HepG2 (cell line): Measurements from ENCODE around the gene ZCCHC3. TPM values are rescaled to one million over a fixed set of nuclear protein-coding genes. Genes with fewer than 3 reads are reported as not detected.

ENCODE experiments used
- ARHGAP35 ChIP-seq: sonication (generic); formaldehyde crosslinking; IDR thresholded peaks from 2 replicates; pipeline ENCODE4 v1.9.0; 2022; ENCODE audit warnings: mild to moderate bottlenecking, inconsistent platforms, moderate library complexity, missing genetic modification reagents, borderline replicate concordance
- CREM ChIP-seq, 2 experiments: sonication (generic) in 1 of 2; formaldehyde crosslinking in 1 of 2; IDR thresholded peaks; 2 replicates each; pipeline versions ENCODE4 v1.4.0 to v1.6.1; 2016 to 2020; ENCODE audit warnings: antibody characterized with exemption in 1 of 2, mild to moderate bottlenecking in 1 of 2, missing genetic modification reagents in 1 of 2
- GATAD2A ChIP-seq: IDR thresholded peaks from 2 replicates; pipeline ENCODE4 v1.6.1; 2016
- HHEX ChIP-seq: IDR thresholded peaks from 2 replicates; pipeline ENCODE4 v1.6.1; 2016; ENCODE audit warnings: control low read depth
- HNRNPH1 ChIP-seq: fragments of 200-400 bp; formaldehyde crosslinking; optimal IDR thresholded peaks from 2 replicates; pipeline ENCODE3; 2017; ENCODE audit warnings: mild to moderate bottlenecking, low read depth, low read length
- NKX3-1 ChIP-seq: sonication (generic); formaldehyde crosslinking; IDR thresholded peaks from 2 replicates; pipeline ENCODE4 v1.5.0; 2020; ENCODE audit warnings: missing genetic modification reagents
- NONO ChIP-seq, 2 experiments: fragments of 450-650 bp in 1 of 2; sonication (generic) in 1 of 2; formaldehyde crosslinking in 1 of 2; IDR thresholded peaks in 1 of 2; conservative IDR thresholded peaks in 1 of 2; 2 replicates each; pipeline versions ENCODE4 v1.6.1 to v1.8.0; 2017 to 2022; ENCODE audit warnings: mild to moderate bottlenecking in 1 of 2, missing genetic modification reagents in 1 of 2, moderate library complexity in 1 of 2
- POLR2A ChIP-seq, 2 experiments: IDR thresholded peaks; 2 replicates each; pipeline ENCODE4 v1.6.1; 2011; ENCODE audit warnings: low read depth in 2 of 2, low read length in 2 of 2, mild to moderate bottlenecking in 1 of 2, moderate library complexity in 1 of 2; ENCODE audit not compliant: insufficient read depth in 1 of 2
- SRSF4 ChIP-seq: fragments of 200-400 bp; formaldehyde crosslinking; IDR thresholded peaks from one replicate; pipeline ENCODE4 v1.6.1; 2018; ENCODE audit warnings: mild to moderate bottlenecking, low read depth, low read length, moderate library complexity; ENCODE audit not compliant: poor library complexity, severe bottlenecking
- ZBTB44 ChIP-seq: sonication (generic); formaldehyde crosslinking; IDR thresholded peaks from 2 replicates; pipeline ENCODE4 v1.4.0; 2020; ENCODE audit warnings: missing genetic modification reagents
- ZNF33B ChIP-seq: sonication (generic); formaldehyde crosslinking; IDR thresholded peaks from 2 replicates; pipeline ENCODE4 v1.5.1; 2020; ENCODE audit warnings: mild to moderate bottlenecking, missing genetic modification reagents
- ZNF569 ChIP-seq: sonication (generic); formaldehyde crosslinking; IDR thresholded peaks from 2 replicates; pipeline ENCODE4 v1.5.0; 2020; ENCODE audit warnings: mild to moderate bottlenecking, missing genetic modification reagents, moderate library complexity, borderline replicate concordance
- ZNF589 ChIP-seq: sonication (generic); formaldehyde crosslinking; conservative IDR thresholded peaks from 2 replicates; pipeline ENCODE4 v1.8.0; 2022; ENCODE audit warnings: mild to moderate bottlenecking, moderate library complexity, missing genetic modification reagents
- ZNF609 ChIP-seq: sonication (generic); formaldehyde crosslinking; IDR thresholded peaks from 2 replicates; pipeline ENCODE4 v1.4.0; 2020; ENCODE audit warnings: mild to moderate bottlenecking, missing genetic modification reagents, borderline replicate concordance
- ZNF652 ChIP-seq: IDR thresholded peaks from 2 replicates; pipeline ENCODE4 v1.6.1; 2016; ENCODE audit warnings: low read depth, borderline replicate concordance
- ZSCAN31 ChIP-seq: sonication (generic); formaldehyde crosslinking; IDR thresholded peaks from 2 replicates; pipeline ENCODE4 v1.5.0; 2020; ENCODE audit warnings: low read depth, mild to moderate bottlenecking, missing genetic modification reagents
- polyA plus RNA-seq, 8 experiments: library from polyadenylated mRNA; depleted of rRNA in 3 of 8; stranded (reverse) in 7 of 8; unstranded in 1 of 8; fragments of >200 nt; fragmentation: Illumina TruSeq in 4 of 8; extraction: Trizol in 4 of 8; gene quantifications; 2 replicates each; pipeline versions ENCODE4 v1.2.1 to v1.2.3, GENCODE V29; 2011 to 2016; ENCODE audit warnings: low read depth in 4 of 8, missing spikeins in 1 of 8, mixed read lengths in 1 of 8; ENCODE audit not compliant: insufficient read depth in 1 of 8
- total RNA-seq, 5 experiments: library from RNA; depleted of rRNA; stranded (reverse); fragments of >200 nt; fragmentation: Illumina TruSeq; extraction: Trizol; gene quantifications; 2 replicates each; pipeline ENCODE4 v1.2.3, GENCODE V29; 2016; ENCODE audit warnings: low read depth in 1 of 5
- TF ChIP-seq, protein P1 (sequence below): sonication (generic); formaldehyde crosslinking; IDR thresholded peaks from 2 replicates; pipeline ENCODE4 v1.5.0; 2020; ENCODE audit warnings: mild to moderate bottlenecking, missing genetic modification reagents

Gene ZCCHC3
- total and polyA plus RNA-seq, 2 of the 13 experiments (the other 11 are each of a cell fraction or from before 2014, with no cell fraction given): 46.6 to 63.0 TPM

DNA sequence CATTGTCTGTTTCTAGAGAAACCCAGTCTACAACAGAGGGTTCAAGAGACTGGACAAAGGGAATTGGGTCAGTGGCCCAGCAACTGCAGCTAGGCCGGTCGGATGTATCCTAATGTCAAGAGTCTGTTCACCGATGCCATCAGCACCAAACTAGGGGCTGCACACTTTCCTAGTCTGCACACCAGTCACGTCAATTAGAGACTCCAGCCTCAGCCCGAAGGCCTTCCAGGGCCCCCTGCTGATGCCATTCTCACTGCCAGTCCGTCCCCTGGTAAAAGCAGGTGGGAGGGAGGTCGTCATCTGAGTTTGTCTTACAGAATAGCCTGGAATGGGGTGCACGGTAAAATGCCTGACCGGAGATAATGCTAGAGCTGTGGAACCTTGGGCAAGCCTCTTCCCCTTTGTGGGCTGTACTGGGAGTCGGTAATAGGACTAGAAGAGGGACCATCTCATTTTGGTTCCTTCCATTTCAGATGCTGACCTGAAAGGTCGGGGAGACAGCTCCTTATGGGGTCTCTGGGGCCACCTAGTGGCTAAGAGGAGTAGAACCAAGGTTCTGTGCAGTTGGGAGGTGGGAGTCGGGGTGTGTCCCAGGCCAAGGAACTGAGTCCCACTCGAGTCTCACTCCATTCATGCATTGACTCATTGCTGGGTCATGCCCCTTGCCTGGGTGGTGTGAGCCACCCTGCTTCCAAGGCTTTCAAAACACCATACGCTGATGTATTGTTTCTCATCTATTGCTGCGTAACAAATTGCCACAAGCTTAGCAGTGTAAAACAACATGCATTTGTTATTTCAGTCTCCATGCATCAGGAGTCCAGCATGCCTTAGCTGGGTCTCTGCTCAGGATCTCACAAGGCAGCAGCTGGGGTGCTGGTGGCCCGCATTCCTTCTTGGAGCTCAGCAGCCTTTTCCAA lies 33.1 kb downstream of the ZCCHC3 start (continued):
- TF ChIP-seq, protein P1, sequence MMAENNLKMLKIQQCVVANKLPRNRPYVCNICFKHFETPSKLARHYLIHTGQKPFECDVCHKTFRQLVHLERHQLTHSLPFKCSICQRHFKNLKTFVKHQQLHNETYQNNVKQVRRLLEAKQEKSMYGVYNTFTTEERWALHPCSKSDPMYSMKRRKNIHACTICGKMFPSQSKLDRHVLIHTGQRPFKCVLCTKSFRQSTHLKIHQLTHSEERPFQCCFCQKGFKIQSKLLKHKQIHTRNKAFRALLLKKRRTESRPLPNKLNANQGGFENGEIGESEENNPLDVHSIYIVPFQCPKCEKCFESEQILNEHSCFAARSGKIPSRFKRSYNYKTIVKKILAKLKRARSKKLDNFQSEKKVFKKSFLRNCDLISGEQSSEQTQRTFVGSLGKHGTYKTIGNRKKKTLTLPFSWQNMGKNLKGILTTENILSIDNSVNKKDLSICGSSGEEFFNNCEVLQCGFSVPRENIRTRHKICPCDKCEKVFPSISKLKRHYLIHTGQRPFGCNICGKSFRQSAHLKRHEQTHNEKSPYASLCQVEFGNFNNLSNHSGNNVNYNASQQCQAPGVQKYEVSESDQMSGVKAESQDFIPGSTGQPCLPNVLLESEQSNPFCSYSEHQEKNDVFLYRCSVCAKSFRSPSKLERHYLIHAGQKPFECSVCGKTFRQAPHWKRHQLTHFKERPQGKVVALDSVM (CRISPR knock-in tag): 0 out of 2 replicates have a peak, but pooled peaks have one; percentile 28
- TF ChIP-seq ZNF652 (CRISPR knock-in tag) (no peak), ZNF609 (CRISPR knock-in tag) (peak; percentile 55), HHEX (CRISPR knock-in tag) (no peak), ZBTB44 (CRISPR knock-in tag) (no peak), CREM (IDR thresholded peaks at IDR 0.05) (no peak), CREM (CRISPR knock-in tag; IDR thresholded peaks at IDR 0.05) (no peak), ARHGAP35 (CRISPR knock-in tag) (no peak), ZSCAN31 (CRISPR knock-in tag) (no peak), POLR2A (IDR thresholded peaks at IDR 0.05; ENCODE audit: insufficient read depth in 1 of 2, low read depth in 2 of 2, low read length in 2 of 2) (peak in 1 of 2 experiments; percentile 47; a peak in 2 of 4 replicates), ZNF589 (CRISPR knock-in tag) (no peak), NONO (IDR thresholded peaks at IDR 0.05) (no peak), NONO (CRISPR knock-in tag; conservative IDR thresholded peaks at IDR 0.05) (peak; percentile 6; the same call in 1 of the 2 replicates), SRSF4 (no peak), HNRNPH1 (peak; percentile 76), GATAD2A (CRISPR knock-in tag) (peak; percentile 43; the same call in 1 of the 2 replicates), ZNF569 (CRISPR knock-in tag) (no peak), NKX3-1 (CRISPR knock-in tag) (no peak), ZNF33B (CRISPR knock-in tag) (no peak)
